Hindlimb muscle (tissue), 1 donor: ENCODE results near the gene GRHL3. TPM values are rescaled to one million over a fixed set of nuclear protein-coding genes. Genes with fewer than 3 reads are reported as not detected.

Experiments
- DNase-seq: peaks from one replicate; pipeline ENCODE4 v3.0.0-alpha.2; 2013
- polyA plus RNA-seq: library from polyadenylated mRNA; unstranded; fragments of 120-200 nt; gene quantifications from one replicate; pipeline ENCODE4 v1.2.1, GENCODE V29; 2013; ENCODE audit not compliant: insufficient read length

GRHL3 gene
- polyA plus RNA-seq, 1 donor, result 0.68 TPM

- DNase-seq, result no peak
These were observed 394 bp upstream of the GRHL3 start for GRCh38 chr1:24318615-24319311.

GRCh38 chr1:24319962-24320361 is 805 bp downstream of the GRHL3 start:
- no peak for DNase-seq

- no peak for DNase-seq
These were observed 2.0 kb downstream of the GRHL3 start for GRCh38 chr1:24321126-24321525.

GRCh38 chr1:24321697-24322469 is 2.7 kb downstream of the GRHL3 start:
- DNase-seq, result peak; percentile 22

GRCh38 chr1:24322470-24323177 is 3.5 kb downstream of the GRHL3 start:
- DNase-seq, result peak; percentile 32

- no peak for DNase-seq
These were observed 4.1 kb downstream of the GRHL3 start for GRCh38 chr1:24323281-24323680.

- DNase-seq, result no peak
These were observed 5.7 kb downstream of the GRHL3 start for GRCh38 chr1:24324903-24325302.

- DNase-seq, result no peak
These were observed 6.7 kb downstream of the GRHL3 start for GRCh38 chr1:24325587-24326449.

GRCh38 chr1:24327486-24327885 is 8.3 kb downstream of the GRHL3 start:
- DNase-seq, result no peak

- DNase-seq, result no peak
These were observed 8.7 kb downstream of the GRHL3 start for GRCh38 chr1:24327891-24328290.

- no peak for DNase-seq
These were observed 10.2 kb downstream of the GRHL3 start for GRCh38 chr1:24329331-24329730.

GRCh38 chr1:24329797-24330543 is 10.8 kb downstream of the GRHL3 start:
- DNase-seq, result no peak

GRCh38 chr1:24331961-24332673 is 13.0 kb downstream of the GRHL3 start:
- DNase-seq, result no peak

GRCh38 chr1:24336075-24336474 is 16.9 kb downstream of the GRHL3 start:
- DNase-seq, result no peak

- DNase-seq, result no peak
These were observed 18.3 kb downstream of the GRHL3 start for GRCh38 chr1:24337455-24337854.

GRCh38 chr1:24338447-24338846 is 19.3 kb downstream of the GRHL3 start:
- DNase-seq, result no peak

GRCh38 chr1:24339996-24340395 is 20.8 kb downstream of the GRHL3 start:
- DNase-seq, result no peak

- no peak for DNase-seq
These were observed 21.6 kb downstream of the GRHL3 start for GRCh38 chr1:24340770-24341169.

GRCh38 chr1:24341260-24341659 is 22.1 kb downstream of the GRHL3 start:
- no peak for DNase-seq

GRCh38 chr1:24343412-24344089 is 24.4 kb downstream of the GRHL3 start:
- no peak for DNase-seq
